Activated T-cell treated with anti-CD3 and anti-CD28 coated beads for 1 hour (primary cell): ENCODE measurements around the gene SERAC1.

ENCODE experiments used
- DNase-seq: peaks from one replicate; pipeline ENCODE4 v3.0.0-alpha.2; 2020; ENCODE audit warnings: low read depth

The SERAC1 gene

DNA sequence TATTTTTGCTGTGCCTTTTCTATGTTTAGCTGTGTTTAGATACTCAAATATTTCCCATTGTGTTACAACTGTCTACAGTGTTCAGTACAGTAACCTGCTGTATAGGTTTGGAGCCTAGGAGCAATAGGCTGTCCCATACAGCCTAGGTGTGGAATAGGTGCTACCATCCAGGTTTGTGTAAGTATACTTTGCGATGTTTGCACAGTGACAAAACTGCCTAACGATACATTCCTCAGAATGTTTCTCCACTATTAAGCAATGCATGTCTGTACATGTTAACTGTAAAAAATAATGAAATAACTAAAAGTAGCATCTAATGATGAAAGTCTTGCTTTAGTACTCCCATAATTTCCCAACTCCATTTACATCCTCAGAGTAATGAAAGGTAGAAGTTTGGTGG, 46.0 kb downstream of the SERAC1 start:
- no peak for DNase-seq

DNA sequence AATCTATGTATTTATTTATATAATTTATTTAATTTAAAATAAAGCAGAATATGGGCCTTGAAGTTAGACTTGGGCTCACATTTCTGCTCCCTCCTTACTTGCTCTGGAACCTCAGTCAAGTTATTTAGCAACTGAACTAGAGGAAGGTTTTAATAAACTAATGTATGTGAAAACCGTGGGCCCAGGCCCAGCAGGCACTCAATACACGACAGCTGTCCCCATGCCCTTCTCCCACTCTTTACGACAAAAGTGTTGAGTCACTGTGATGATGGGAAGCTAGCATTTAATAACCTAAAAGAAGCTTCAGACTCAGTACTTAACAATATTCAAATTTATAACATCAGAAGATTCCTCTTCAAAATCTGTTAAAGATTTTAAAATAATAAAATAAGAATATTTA, 46.7 kb downstream of the SERAC1 start:
- no peak for DNase-seq

DNA sequence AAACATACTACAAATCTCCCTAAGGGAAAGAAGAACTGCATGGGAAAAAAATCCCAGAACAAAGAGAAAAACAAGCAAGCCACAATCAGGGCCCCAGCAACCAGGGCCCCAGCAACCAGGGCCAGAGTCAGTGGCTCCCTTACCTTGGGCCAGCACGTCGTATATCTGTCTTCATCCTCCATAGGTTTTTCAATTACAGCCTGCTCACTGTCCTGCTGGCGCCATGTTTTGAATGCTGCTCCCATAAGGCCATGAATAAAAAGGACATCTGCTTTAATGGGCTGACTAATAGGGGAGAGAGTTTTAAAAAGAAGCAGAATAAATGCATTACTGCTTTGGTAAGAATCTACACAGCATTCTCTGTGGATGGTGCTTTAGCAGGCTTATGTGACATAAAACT, 49.2 kb downstream of the SERAC1 start:
- no peak for DNase-seq

DNA sequence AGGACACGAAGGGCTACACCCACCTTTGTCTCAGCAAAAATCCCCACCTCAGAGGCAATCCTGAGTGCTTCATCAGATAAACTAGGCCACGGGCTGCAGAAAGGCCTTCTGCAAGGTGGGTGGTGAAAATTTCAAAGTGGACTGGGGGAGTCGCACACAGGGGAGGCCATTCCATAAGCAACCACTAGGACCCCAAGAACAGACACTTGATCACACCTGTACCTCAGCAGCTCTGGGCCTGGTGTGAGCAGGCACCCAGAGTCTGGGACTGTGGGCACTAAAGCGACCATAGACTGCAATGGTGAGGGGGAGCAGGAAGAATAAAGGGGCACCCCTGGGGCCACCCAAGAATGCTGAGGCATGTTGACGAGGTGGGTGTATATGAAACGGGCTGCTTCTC, 52.6 kb downstream of the SERAC1 start:
- no peak for DNase-seq

DNA sequence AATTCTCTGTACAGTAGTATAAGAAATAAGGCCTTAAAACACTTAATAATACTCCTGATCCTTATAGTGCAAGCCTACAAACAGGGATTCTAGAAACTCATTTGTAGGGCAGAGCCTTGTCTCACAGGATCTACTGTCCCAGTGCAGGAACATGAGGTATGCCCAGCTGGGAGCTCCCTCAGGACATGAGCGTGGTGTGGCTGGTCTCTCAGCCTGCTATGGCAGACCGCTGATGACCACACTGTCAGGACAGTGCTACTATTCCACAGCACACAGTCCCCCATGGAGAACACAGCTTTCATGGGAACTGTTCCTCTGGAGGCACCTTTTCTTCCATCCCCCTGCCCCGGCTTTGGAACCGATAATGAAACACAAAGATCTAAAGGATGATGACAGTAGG, 53.0 kb downstream of the SERAC1 start:
- DNase-seq: no peak

DNA sequence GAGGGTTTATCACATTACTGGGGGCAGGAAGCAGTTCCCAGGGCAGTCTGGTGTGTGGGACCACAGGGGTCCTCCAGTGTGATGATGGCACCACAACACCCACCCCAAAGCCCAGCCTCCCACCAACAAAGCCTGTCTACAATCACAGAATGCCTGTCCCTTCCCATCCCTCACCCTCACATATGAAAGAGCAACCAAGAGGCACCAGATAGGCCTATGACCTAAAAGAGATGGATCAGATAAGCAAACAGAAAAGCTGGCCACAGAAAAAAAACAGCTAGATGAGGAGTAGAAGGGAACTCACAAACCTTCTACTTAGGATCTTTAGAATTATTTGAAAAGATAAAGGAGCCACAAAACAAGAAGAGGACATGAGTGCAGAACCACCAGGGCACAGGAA, 54.3 kb downstream of the SERAC1 start:
- DNase-seq: no peak

DNA sequence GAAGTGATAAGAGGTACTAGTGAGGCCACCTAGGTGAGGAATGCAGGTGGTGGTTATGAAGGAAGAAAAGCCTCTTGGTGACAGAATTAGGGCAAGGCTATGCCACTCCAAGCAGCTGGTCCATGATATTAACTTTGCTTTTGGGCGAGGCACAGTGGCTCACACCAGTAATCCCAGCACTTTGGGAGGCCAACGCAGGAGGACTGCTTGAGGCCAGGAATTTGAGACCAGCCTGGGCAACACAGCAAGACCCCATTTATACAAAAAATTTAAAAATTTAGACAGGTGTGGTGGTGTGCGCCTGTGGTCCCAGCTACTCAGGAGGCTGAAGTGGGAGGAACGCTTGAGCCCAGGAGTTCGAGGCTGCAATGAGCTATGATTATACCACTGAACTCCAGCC, 56.1 kb downstream of the SERAC1 start:
- no peak for DNase-seq

DNA sequence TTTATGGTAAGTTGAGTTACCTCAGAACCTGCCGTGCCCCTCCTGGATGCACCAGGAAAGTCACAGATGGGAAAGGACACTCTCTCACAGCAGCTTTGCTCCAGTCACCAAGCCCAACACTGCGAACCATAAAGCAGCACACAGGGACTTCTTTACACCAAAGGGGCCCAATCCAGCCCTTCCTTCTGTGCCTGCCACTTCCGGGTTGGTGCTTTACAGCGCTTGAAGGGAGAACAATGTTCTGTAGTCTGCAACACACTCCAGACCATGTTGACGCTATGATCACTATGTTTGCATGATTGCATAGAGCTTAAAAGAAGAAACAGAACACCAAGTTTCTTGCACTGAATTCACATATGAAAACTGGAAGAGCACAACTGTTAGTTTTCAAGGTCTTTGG, 57.1 kb downstream of the SERAC1 start:
- DNase-seq: no peak

DNA sequence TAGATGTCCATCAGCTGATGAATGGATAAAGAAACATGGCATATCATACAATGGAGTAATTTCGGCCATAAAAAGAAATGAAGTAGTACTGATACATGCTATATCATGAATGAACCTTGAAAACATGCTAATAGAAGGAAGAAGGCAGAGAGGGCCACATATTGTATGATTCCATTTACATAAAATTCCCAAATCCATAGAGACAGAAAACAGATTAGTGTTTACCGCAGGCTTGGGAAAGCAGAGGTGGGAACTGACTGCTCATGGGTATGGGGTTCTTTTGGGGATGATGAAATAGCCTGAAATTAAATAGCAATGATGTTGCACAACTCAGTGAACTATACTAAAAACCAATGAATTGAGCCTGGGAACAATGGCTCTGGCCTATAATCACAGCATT, 58.3 kb downstream of the SERAC1 start:
- DNase-seq: no peak

DNA sequence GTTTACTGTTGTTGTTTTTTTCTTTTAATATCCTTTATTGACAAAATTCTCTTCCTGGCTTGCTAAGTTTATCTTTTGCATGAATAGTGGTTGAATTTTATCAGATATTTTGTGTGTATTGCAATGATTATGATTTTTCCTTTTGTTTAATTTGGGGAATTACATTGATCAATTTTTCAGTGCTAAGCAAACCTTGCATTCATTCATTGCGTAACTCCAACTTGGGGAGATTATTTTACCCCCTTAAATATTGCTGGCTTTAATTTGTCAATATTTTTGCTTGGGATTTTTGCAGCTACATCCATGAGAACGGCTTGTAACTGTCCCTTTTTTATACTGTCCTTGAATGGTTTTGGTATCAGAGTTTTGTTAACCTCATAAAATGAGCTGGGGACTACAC, 63.4 kb downstream of the SERAC1 start:
- no peak for DNase-seq

DNA sequence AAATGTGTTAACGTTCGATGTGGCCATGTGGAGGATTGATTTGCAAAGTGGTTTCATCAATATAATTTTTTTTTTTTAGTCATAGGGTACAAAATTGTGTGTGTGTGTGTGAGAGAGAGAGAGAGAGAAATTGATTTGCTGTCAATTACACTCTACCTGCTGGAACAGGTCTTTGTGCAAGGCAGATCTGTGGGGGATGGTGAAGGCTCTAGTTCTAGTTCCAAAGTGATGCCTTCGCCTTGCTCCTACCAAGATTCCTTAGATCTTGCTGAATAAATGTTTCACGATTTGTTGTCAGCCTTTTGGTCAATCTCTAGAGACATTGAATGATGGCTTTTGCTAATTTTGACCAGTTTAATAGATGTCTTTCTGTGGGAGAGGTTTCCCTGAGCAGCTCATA, 64.8 kb downstream of the SERAC1 start:
- no peak for DNase-seq

DNA sequence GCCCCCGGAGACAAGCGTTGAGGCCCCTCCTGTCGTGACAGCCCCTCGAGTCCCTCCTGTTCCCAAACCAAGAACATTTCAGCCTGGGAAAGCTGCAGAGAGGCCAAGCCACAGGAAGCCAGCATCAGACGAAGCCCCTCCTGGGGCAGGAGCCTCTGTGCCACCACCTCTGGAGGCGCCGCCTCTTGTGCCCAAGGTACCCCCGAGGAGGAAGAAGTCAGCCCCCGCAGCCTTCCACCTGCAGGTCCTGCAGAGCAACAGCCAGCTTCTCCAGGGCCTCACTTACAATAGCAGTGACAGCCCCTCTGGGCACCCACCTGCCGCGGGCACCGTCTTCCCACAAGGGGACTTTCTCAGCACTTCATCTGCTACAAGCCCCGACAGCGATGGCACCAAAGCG, 72.4 kb downstream of the SERAC1 start:
- DNase-seq: no peak

DNA sequence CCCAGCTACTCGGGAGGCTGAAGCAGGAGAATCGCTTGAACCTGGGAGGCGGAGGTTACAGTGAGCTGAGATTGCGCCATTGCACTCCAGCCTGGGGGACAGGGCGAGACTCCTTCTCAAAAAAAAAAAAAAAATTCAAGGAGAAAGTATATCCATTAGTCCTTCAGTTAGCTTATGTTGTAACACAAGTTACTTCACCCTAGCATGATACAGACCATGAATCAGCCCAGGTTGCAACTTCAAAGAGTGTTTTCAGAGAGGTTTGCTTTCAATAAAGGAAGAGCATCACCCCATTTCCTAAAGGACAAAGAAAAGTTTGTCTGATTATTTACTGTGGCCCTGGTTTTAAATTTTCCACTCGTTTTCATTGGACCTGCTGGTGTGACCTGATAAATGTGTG, 73.0 kb downstream of the SERAC1 start:
- no peak for DNase-seq

DNA sequence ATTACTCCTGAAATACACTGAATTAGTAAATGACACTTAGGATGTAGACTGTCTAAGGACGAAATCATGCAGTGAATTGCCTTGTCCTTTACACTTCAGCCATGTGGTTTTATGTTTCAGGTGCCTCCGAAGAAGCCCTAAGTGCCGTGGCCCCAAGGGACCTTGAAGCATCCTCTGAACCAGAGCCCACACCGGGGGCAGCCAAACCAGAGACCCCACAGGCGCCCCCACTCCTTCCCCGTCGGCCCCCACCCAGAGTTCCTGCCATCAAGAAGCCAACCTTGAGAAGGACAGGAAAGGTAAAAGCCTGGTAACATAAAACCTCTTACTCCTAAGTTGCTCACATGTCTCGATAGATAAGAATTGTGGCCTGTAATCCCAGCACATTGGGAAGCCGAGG, 75.3 kb downstream of the SERAC1 start:
- DNase-seq: no peak

DNA sequence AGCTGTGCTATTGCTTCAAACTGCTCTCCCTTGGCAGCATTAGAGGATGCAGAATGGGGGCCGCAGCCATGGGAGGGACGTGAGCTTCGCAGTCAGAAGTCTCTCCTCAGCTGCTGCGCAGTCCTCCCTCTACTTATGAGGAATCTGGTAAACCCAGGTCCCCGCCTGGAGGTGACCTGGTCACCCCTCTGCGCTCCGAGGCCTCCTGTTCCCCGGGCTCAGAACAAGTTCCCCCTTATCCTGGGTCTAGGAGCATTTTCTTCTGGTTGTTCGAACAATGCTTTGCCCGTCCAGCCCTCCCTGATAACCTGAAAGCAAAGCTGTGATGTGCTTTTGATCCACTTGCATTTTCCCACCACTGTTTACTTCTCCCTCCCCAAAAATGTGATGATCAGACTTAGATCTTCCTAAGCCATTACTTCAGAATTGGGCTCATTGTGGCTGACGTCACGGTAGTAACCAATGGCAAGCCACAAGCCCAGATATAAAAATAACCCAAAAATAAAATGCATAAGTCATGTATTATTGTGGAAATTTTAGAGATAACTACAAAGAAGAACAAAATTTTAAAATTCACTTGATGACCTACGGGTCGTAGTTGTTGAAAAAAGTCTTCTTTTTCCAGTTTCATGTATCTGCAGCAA, 80.7 kb downstream of the SERAC1 start:
- DNase-seq: no peak

DNA sequence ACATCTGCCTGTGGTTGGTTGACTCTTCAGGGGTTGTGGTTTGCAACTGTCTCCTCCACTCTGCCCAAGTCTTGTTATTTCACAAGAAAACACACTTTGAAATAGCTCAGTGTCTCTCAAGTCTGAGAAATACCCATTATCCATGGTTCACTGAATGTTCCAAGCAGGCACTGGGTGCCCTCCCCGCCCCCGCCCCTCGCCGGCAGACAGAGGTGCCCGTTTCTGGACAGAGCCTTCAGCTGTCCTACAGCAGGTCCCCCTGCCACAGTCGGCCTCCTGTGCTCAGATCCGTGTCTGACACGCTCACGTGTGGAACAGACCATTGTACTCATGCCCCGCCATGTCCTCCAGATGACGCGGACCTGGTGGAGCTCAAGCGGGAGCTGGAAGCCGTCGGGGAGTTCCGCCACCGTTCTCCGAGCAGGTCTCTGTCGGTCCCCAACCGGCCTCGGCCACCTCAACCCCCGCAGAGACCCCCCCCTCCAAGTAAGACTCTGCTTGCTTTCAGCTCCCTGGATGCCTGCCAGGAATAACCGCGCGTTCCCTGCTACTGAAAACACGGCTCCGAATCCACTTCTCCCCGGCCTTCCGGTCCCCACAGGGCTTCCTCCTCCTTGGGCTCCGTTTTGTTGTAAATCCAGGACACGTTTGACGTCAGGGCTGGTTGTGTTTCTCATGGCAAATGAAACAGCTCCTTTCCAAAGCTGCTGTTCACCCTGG, 81.4 kb downstream of the SERAC1 start:
- no peak for DNase-seq

DNA sequence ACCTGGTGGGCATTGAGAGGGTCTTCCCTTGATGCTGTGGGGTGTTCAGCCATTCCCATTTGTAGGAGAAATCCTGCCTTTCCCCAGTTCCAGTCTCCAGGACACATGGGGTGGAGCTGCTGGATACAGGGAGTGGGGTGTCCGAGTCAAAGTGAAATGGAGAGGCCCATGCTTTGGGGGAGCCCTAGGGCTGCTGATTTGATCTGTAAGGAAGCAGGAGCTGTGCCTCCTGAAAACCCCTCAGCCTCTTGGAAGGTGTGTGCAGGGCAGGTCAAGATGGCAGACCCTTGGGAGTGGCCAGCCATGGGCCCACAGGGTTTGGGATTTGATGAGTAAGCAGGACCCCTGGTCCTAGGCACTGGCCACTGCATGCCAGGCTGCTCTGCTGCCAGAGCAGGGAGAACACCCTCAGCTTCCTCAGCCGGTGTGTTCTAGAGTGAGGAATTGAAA, 82.0 kb downstream of the SERAC1 start:
- DNase-seq: no peak

DNA sequence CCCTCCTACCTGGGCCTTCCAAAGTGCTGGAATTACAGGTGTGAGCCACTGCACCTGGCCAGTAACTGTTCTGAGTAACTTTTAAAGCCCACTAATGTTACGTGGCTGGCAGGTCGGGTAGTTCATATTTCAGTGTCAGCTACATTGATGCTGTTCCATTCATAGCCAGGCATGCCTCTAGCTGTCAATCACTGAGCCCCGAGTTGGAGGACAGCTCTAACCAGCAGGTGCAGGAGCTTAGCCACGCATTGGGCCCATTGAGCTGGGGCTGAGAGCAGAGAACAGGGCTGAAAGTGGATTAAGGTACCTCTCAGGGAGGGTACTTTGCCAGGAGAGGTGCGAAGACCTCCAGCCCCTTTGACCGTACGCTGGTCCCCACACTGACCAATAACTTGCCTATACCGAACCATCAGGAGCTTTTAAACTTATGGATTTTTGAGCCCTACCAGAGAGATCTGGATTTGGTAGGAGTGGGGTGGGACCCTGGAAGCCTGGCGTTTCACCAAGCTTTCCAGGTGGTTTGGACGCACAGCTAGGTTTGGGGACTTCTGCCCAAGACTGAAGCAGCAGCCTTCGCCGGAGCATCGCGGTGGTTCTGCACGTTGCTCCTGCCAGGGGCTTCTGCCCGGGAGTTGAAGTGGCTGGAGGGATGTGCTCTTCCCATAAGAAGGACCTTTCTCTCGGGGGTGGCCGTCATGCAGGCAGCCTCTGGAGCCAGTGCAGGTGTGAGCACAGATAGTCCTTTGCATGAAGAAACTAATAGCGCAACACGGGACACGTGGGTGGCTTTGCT, 82.6 kb downstream of the SERAC1 start:
- DNase-seq: no peak

DNA sequence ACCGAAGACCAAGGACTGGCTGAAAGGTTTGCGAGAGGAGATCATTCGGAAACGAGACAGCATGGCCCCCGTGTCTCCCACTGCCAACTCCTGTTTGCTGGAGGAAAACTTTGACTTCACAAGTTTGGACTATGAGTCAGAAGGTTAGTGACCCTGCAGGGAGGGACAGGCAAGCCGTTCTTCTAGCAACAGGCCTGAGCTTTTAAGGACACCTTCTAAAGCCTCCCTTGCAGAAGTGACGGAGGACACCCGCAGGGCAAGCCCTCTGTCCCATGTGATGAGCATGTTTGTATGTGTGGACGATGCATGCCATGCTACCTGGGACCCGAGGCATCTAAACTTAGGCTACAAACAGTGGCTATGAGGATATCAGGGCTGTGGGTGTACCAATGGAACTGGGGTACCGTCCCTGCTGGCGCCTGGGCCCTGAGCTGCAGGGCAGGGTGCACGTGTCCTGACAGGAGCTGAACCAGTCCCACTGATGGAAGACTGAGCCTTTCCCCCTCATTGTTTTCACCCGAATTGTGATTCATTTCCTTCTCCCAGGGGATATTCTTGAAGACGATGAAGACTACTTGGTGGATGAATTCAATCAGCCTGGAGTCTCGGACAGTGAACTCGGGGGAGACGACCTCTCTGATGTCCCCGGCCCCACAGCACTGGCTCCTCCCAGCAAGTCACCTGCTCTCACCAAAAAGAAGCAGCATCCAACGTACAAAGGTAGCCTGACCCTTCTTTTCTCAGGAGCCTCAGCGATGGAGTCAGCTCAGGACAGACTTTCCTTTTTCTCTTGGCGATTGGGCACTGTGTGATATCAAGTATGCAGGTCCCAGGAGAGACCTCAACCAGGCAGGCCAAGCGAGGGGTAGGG, 84.4 kb downstream of the SERAC1 start:
- no peak for DNase-seq

DNA sequence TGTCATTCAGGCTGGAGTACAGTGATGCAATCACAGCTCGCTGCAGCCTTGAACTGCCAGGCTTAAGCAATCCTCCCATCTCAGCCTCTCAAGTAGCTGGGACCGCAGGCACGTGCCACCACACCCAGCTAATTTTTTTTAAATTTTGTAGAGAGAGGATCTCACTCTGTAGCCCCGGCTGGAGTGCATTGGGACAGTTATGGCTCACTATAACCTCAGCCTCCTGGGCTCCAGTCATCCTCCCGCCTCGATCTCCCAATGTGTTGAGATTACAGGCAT, 86.5 kb downstream of the SERAC1 start:
- DNase-seq: no peak

DNA sequence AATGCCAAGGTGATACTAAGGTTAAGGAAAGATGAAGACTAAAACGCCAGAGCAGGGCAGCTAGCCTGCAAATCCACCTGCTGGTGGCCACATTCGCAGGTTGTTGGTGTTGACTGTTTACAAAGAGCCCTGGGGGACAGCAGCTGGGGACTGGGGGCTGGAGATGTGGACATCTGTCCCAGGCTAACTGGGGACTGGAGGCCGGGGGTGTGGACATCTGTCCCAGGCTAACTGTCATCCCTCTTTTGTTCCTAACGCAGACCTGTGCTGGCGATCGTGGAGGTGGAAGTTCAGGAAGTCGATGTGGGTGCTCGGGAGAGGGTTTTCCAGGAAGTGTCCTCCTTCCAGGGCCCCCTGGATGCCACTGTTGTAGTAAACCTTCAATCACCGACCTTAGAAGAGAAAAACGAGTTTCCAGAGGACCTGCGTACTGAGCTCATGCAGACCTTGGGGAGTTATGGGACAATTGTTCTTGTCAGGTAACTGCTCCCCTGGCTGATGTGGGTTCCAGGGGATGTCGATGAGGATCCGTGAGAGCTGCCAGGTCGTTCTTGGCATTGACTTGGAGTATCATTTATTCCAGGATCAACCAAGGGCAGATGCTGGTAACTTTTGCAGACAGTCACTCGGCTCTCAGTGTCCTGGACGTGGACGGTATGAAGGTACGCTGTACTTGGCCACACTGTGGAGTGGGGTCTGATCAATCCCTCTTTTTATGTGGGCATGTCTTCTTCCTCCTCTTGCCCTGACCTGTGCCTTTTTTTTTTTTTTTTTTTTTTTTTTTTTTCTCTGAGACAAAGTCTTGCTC, 87.0 kb downstream of the SERAC1 start:
- DNase-seq: no peak

DNA sequence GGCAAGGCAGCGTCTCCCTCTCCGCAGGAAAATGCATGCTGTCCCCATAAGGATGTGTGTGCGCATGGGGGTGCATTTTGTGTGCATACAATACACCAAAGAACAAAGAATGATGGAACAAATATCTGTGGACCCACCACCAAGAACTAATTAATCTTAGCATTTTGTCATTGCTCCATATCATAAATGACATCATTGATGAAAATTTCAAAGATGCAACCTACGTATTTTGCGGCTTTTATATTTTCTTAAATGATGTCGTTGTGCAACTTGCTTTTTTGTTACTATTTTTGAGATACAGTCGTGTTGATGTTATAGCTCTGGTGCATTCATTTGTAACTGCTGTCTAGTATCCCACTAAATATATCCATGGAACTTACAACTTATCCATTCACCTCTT, 89.7 kb downstream of the SERAC1 start:
- DNase-seq: no peak
